ENCODE results near the gene NOS1AP. TPM values are rescaled to one million over a fixed set of nuclear protein-coding genes. Genes with fewer than 3 reads are reported as not detected.

The NOS1AP gene
- total RNA-seq, 2 donors from 2014 or later: 0.13 TPM; not detected in 1

GRCh38 chr1:162220009-162220539 lies 150.6 kb downstream of the NOS1AP start:
- no peaks in the 10 kb centered on the region for H3K4me1 Mint-ChIP-seq
- H3K36me3 Mint-ChIP-seq (ENCODE audit: low read depth): no peaks in the 10 kb centered on the region
- no peak for ATAC-seq (replicated peaks)
- no peak overlapping the region for H3K4me3 Mint-ChIP-seq
- no peak overlapping the region for H3K27ac Mint-ChIP-seq
- peaks cover 26% of the 10 kb centered on the region for H3K27me3 Mint-ChIP-seq
- H3K9me3 Mint-ChIP-seq: no peaks in the 10 kb centered on the region

- H3K27ac Mint-ChIP-seq: no peak overlapping the region
- H3K27me3 Mint-ChIP-seq: peaks cover 22% of the 10 kb centered on the region
- no peaks in the 10 kb centered on the region for H3K4me1 Mint-ChIP-seq
- H3K9me3 Mint-ChIP-seq: no peaks in the 10 kb centered on the region
- no peak for ATAC-seq (replicated peaks)
- no peaks in the 10 kb centered on the region for H3K36me3 Mint-ChIP-seq (ENCODE audit: low read depth)
- H3K4me3 Mint-ChIP-seq: no peak overlapping the region
These were observed 152.5 kb downstream of the NOS1AP start for GRCh38 chr1:162222014-162222413.

DNA sequence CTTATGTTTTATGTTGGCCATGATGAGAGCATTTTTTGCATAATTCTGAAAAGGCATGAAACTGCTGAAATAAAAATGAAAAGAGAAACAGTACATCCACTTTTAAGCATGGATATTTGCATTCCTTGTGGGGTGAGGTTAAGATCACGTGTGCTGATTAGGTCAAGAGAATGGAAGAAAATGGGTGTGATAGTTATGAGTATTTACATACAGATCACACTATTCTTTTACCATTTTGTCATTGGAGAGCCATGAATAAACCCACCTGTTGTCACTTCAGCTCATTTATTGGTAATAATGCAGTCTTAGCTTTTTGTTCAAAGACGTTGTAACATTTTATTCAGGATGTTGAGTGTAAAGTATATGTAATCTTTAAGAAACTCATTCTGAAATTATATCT lies 153.2 kb downstream of the NOS1AP start:
- H3K9me3 Mint-ChIP-seq: no peaks in the 10 kb centered on the region
- no peaks in the 10 kb centered on the region for H3K4me1 Mint-ChIP-seq
- H3K36me3 Mint-ChIP-seq (ENCODE audit: low read depth): no peaks in the 10 kb centered on the region
- ATAC-seq (replicated peaks): no peak
- no peak overlapping the region for H3K4me3 Mint-ChIP-seq
- H3K27ac Mint-ChIP-seq: no peak overlapping the region
- H3K27me3 Mint-ChIP-seq: peaks cover 22% of the 10 kb centered on the region

DNA sequence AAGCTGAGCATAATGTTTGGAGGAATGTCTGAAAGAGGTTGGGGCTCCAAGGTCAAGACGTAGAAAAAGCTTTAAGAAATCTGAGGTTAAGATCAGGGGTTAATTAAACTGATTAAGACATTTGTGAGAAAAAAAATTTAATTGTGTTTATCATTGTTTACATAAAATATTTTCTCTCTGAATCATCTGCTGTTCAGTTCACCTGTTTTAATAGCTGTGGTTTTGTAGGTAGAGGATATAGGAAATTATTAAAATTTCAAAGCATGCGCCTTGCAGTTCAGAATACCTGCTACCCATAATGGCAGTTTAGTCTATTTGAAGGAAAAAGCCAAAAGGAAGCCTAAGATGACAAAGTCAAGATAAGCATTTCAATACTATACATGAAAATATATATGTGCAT lies 154.0 kb downstream of the NOS1AP start:
- no peak for ATAC-seq (replicated peaks)
- Mint-ChIP-seq H3K27ac (no peak overlapping the region), H3K9me3 (no peaks in the 10 kb centered on the region), H3K27me3 (peaks cover 22% of the 10 kb centered on the region), H3K4me1 (no peaks in the 10 kb centered on the region), H3K4me3 (no peak overlapping the region), H3K36me3 (ENCODE audit: low read depth) (no peaks in the 10 kb centered on the region)

DNA sequence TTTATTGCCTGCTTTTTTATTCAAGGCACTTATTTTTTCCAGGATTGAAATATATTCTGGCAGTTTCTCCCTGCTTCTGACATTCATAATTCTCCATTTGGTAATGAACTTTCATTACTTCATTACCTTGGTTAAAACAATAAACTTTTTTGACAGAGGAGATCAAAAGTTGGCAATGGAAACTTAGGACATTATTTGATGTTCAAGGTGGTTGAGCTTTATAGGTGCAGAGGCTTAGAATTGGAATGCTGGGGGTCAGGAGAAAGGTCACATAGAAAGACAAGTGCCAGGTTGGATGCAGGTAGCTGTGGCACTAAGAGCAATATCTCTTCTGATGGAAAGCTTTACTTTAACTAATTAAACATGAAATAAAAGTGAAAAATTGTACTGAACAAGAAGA lies 154.8 kb downstream of the NOS1AP start:
- no peak overlapping the region for H3K27ac Mint-ChIP-seq
- no peaks in the 10 kb centered on the region for H3K36me3 Mint-ChIP-seq (ENCODE audit: low read depth)
- no peak overlapping the region for H3K4me3 Mint-ChIP-seq
- no peaks in the 10 kb centered on the region for H3K9me3 Mint-ChIP-seq
- H3K27me3 Mint-ChIP-seq: peaks cover 21% of the 10 kb centered on the region
- ATAC-seq (replicated peaks): no peak
- H3K4me1 Mint-ChIP-seq: no peaks in the 10 kb centered on the region

- Mint-ChIP-seq H3K36me3 (ENCODE audit: low read depth) (no peaks in the 10 kb centered on the region), H3K9me3 (no peaks in the 10 kb centered on the region)
These were observed 159.1 kb downstream of the NOS1AP start for GRCh38 chr1:162228586-162228985.

DNA sequence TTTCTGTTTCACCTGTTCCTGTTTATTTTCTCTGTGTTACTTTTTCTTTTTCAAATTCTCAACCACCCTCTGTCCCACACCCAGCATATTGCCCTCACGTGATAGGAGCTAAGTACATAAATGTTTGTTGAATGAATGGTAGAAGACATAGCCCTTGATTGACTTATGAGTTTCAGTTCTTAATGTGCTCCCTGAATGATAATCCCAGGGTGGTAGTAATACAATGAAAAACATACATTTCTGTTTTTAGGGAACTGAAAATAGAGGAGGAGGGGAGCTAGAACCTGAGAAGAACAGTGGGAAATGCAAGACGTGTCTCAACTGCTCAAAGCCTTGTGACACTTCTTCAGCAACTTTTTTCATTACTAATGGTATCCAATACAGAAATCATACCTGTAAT lies 160.1 kb downstream of the NOS1AP start:
- peaks cover 10% of the 10 kb centered on the region for H3K27me3 Mint-ChIP-seq
- H3K9me3 Mint-ChIP-seq: no peaks in the 10 kb centered on the region
- no peaks in the 10 kb centered on the region for H3K36me3 Mint-ChIP-seq (ENCODE audit: low read depth)
- H3K27ac Mint-ChIP-seq: no peak overlapping the region
- no peak overlapping the region for H3K4me3 Mint-ChIP-seq
- no peaks in the 10 kb centered on the region for H3K4me1 Mint-ChIP-seq
- ATAC-seq (replicated peaks): no peak

More at GRCh38 chr1:162228586-162228985, 159.1 kb downstream of the NOS1AP start:
- Mint-ChIP-seq H3K4me1 (no peaks in the 10 kb centered on the region), H3K4me3 (no peak overlapping the region), H3K27ac (no peak overlapping the region), H3K27me3 (peaks cover 13% of the 10 kb centered on the region)
- no peak for ATAC-seq (replicated peaks)

- ATAC-seq (replicated peaks): no peak
- no peak overlapping the region for H3K27ac Mint-ChIP-seq
- no peaks in the 10 kb centered on the region for H3K36me3 Mint-ChIP-seq (ENCODE audit: low read depth)
- H3K9me3 Mint-ChIP-seq: no peaks in the 10 kb centered on the region
- H3K4me3 Mint-ChIP-seq: no peak overlapping the region
- H3K4me1 Mint-ChIP-seq: no peaks in the 10 kb centered on the region
- peaks cover 10% of the 10 kb centered on the region for H3K27me3 Mint-ChIP-seq
These were observed 160.6 kb downstream of the NOS1AP start for GRCh38 chr1:162230096-162230495.

DNA sequence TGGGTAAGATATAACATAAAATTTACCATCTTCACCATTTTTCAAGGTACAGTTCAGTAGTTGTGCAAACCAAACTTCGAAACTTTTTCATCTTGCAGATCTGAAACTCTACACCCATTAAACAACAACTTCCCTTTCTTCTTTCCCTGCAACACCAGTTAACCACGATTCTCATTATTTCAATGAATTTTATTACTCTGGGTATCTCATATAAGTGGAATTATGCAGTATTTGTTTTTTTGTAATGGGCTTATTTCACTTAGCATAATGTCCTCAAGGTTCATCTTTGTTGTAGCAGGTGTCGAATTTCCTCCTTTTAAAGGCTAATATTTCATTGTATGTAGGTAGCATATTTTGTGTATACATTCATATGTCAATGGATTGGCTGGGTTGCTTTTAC lies 161.0 kb downstream of the NOS1AP start:
- Mint-ChIP-seq H3K27me3 (peaks cover 10% of the 10 kb centered on the region), H3K36me3 (ENCODE audit: low read depth) (no peaks in the 10 kb centered on the region), H3K9me3 (no peaks in the 10 kb centered on the region), H3K4me1 (no peaks in the 10 kb centered on the region), H3K4me3 (no peak overlapping the region), H3K27ac (no peak overlapping the region)
- ATAC-seq (replicated peaks): no peak

- Mint-ChIP-seq H3K4me3 (no peak overlapping the region), H3K9me3 (no peaks in the 10 kb centered on the region), H3K36me3 (ENCODE audit: low read depth) (no peaks in the 10 kb centered on the region), H3K27me3 (peaks cover 15% of the 10 kb centered on the region), H3K4me1 (no peaks in the 10 kb centered on the region), H3K27ac (no peak overlapping the region)
- no peak for ATAC-seq (replicated peaks)
These were observed 162.7 kb downstream of the NOS1AP start for GRCh38 chr1:162232034-162232711.

DNA sequence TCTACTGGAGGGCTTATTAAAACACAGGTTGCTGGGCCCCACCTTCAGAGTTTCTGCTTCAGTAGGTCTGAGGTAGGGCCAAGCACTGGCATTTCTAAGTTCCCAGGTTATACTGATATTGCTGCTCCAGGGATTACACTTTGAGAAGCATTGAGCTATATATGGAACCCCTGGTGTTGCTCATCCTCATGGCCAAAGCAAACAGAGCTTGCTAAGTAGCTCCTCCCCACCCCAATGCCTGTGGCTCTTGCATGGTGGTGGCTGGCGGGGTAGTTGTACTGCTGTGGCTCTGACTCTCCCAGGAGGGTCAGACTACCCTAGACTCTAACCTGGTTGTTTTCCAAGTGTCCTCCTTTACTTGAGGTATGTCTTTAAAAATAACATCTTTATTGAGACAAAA lies 163.6 kb downstream of the NOS1AP start:
- Mint-ChIP-seq H3K27ac (no peak overlapping the region), H3K9me3 (no peaks in the 10 kb centered on the region), H3K4me1 (no peaks in the 10 kb centered on the region), H3K4me3 (no peak overlapping the region), H3K36me3 (ENCODE audit: low read depth) (no peaks in the 10 kb centered on the region), H3K27me3 (peaks cover 15% of the 10 kb centered on the region)
- no peak for ATAC-seq (replicated peaks)

- Mint-ChIP-seq H3K4me1 (no peaks in the 10 kb centered on the region), H3K27me3 (peaks cover 14% of the 10 kb centered on the region), H3K4me3 (no peak overlapping the region), H3K36me3 (ENCODE audit: low read depth) (no peaks in the 10 kb centered on the region), H3K27ac (no peak overlapping the region), H3K9me3 (no peaks in the 10 kb centered on the region)
- ATAC-seq (replicated peaks): no peak
These were observed 164.4 kb downstream of the NOS1AP start for GRCh38 chr1:162233937-162234336.

DNA sequence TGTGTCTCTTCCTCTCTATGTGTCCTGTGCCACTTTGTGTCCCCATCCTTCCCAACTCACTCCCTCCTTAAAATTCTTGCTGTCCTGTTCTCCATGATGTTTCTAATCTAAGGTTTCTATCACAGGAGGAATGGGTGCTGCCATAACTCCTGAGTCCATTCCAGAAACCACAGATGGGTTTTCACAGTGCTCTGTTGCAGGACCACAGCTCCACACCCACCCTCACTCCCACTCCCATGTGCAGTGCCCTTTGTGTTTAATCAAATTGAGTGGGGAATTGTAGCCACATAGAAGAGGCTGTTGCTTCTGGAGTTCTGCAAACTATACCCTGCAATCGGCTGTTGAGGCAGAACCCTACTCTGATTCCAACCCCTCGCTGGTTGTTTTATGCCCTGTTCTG lies 165.1 kb downstream of the NOS1AP start:
- no peak overlapping the region for H3K4me3 Mint-ChIP-seq
- H3K27me3 Mint-ChIP-seq: peaks cover 15% of the 10 kb centered on the region
- H3K9me3 Mint-ChIP-seq: no peaks in the 10 kb centered on the region
- no peaks in the 10 kb centered on the region for H3K36me3 Mint-ChIP-seq (ENCODE audit: low read depth)
- H3K27ac Mint-ChIP-seq: no peak overlapping the region
- H3K4me1 Mint-ChIP-seq: no peaks in the 10 kb centered on the region
- no peak for ATAC-seq (replicated peaks)

GRCh38 chr1:162235241-162235800 lies 165.8 kb downstream of the NOS1AP start:
- no peak for ATAC-seq (replicated peaks)
- Mint-ChIP-seq H3K27me3 (peaks cover 16% of the 10 kb centered on the region), H3K9me3 (no peaks in the 10 kb centered on the region)

DNA sequence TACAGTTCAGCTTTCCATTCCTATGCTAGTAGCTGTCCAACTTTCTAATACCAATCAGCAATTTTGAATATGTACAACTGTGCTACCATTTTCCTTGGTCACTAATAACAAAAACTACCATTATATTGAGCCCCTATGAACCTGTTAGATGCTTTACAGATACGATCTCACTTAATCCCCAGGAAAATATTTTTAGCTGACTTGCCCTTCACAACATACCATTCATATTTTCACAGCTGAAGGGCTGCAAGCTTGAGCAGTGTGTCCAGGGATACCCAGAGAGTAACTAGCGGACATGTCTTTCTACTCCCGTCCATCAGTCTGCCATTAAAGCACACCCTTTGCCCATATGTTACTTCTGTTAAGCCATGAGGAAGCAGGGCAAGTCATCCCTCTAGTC lies 166.7 kb downstream of the NOS1AP start:
- Mint-ChIP-seq H3K4me1 (no peaks in the 10 kb centered on the region), H3K27me3 (peaks cover 22% of the 10 kb centered on the region), H3K36me3 (ENCODE audit: low read depth) (no peaks in the 10 kb centered on the region), H3K27ac (no peak overlapping the region), H3K4me3 (no peak overlapping the region), H3K9me3 (no peaks in the 10 kb centered on the region)
- ATAC-seq (replicated peaks): no peak

More at GRCh38 chr1:162235241-162235800, 165.8 kb downstream of the NOS1AP start:
- no peaks in the 10 kb centered on the region for H3K4me1 Mint-ChIP-seq
- H3K36me3 Mint-ChIP-seq (ENCODE audit: low read depth): no peaks in the 10 kb centered on the region
- H3K4me3 Mint-ChIP-seq: no peak overlapping the region
- no peak overlapping the region for H3K27ac Mint-ChIP-seq
